Esophagus squamous epithelium (tissue), 4 donors: ENCODE data around the gene GRIK3.

ENCODE experiments used
- POLR2A ChIP-seq, 4 donors: fragments of 450-650 bp; IDR thresholded peaks; one replicate each; pipeline ENCODE4 v1.6.1; 2017; ENCODE audit warnings: antibody characterized with exemption in 4 of 4, mild to moderate bottlenecking in 4 of 4, moderate library complexity in 3 of 4
- TF ChIP-seq, protein P1 (sequence below), 6 experiments: fragments of 450-650 bp in 4 of 6; fragments of 200-600 bp in 2 of 6; sonication (generic) in 2 of 6; IDR thresholded peaks; one replicate each; pipeline ENCODE4 v1.5.1; 2016 to 2019; ENCODE audit warnings: antibody characterized with exemption in 6 of 6, mild to moderate bottlenecking in 4 of 6, moderate library complexity in 4 of 6

DNA sequence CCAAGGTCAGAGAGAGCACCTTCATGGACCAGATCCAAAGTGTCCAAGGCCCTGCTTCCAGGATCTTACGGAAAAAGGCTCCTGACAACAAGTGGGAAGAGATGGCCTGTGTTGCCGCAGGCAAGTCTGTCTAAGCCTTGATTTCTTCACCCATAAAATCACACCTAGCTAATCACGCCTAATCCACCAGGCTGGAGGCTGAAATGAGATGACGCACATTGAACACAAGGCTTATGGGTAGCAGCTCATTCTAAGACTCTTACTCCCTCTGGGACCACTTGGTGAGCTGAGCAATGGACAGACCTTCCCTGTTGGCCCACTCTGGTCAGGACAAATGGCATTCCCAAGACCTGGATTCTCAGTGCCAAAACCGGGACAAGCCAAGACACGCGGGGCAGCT is 38.2 kb downstream of the GRIK3 start:
- TF ChIP-seq, protein P1, sequence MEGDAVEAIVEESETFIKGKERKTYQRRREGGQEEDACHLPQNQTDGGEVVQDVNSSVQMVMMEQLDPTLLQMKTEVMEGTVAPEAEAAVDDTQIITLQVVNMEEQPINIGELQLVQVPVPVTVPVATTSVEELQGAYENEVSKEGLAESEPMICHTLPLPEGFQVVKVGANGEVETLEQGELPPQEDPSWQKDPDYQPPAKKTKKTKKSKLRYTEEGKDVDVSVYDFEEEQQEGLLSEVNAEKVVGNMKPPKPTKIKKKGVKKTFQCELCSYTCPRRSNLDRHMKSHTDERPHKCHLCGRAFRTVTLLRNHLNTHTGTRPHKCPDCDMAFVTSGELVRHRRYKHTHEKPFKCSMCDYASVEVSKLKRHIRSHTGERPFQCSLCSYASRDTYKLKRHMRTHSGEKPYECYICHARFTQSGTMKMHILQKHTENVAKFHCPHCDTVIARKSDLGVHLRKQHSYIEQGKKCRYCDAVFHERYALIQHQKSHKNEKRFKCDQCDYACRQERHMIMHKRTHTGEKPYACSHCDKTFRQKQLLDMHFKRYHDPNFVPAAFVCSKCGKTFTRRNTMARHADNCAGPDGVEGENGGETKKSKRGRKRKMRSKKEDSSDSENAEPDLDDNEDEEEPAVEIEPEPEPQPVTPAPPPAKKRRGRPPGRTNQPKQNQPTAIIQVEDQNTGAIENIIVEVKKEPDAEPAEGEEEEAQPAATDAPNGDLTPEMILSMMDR (IDR thresholded peaks at IDR 0.05) = no peak
- TF ChIP-seq POLR2A (IDR thresholded peaks at IDR 0.05) = no peak
